SK-N-SH (cell line): ENCODE data around the gene CHST3. TPM values are rescaled to one million over a fixed set of nuclear protein-coding genes. Genes with fewer than 3 reads are reported as not detected.
"Not testable (repeated sequence)": the region's sequence is repeated elsewhere in the genome, so short reads cannot be mapped to it uniquely, and the experiment has no call there.

ENCODE experiments used
- CTCF ChIA-PET: fragments of 300-600, 350-600 bp; formaldehyde crosslinking; extraction: SDS; loops from one replicate; lab custom pipeline; 2021; lab: Yijun Ruan, JAX
- POLR2A ChIA-PET: fragments of 350-600 bp; sonication (Branson Sonifier 250); formaldehyde crosslinking; extraction: SDS; loops from one replicate; lab custom pipeline; 2020; ENCODE audit warnings: antibody characterized with exemption, inconsistent platforms; lab: Yijun Ruan, JAX
- DNase-seq: peaks from one replicate; pipeline ENCODE4 v3.0.0; 2012
- H2AFZ ChIP-seq: fragments of 200-600 bp; sonication (generic); 2 replicates; pipeline ENCODE4 v1.8.1; 2016; ENCODE audit warnings: antibody characterized with exemption, mild to moderate bottlenecking, low read depth
- H3F3A ChIP-seq: fragments of 200-600 bp; sonication (generic); replicated peaks from 2 replicates; pipeline ENCODE3; 2016; ENCODE audit warnings: antibody characterized with exemption, mild to moderate bottlenecking; ENCODE audit not compliant: insufficient read depth
- H3K27ac ChIP-seq, 2 experiments: fragments of 200-500 bp in 1 of 2; fragments of 200-600 bp in 1 of 2; sonication (Bioruptor generic) in 1 of 2; sonication (generic), shearing (Covaris generic) in 1 of 2; 2 replicates each; pipeline versions ENCODE4 v1.5.1 to v1.6.1; 2014 to 2016; ENCODE audit warnings: low read depth in 2 of 2, inconsistent platforms in 1 of 2, low read length in 1 of 2, mild to moderate bottlenecking in 1 of 2, mixed read lengths in 1 of 2
- H3K27me3 ChIP-seq: fragments of 200-600 bp; sonication (generic), shearing (Covaris generic); 2 replicates; pipeline ENCODE4 v1.6.1; 2016; ENCODE audit warnings: mixed run types; ENCODE audit not compliant: insufficient read depth
- H3K36me3 ChIP-seq, 2 experiments: fragments of 200-500 bp in 1 of 2; fragments of 200-600 bp in 1 of 2; sonication (Bioruptor generic) in 1 of 2; sonication (generic) in 1 of 2; replicated peaks in 1 of 2; 2 replicates each; pipeline versions ENCODE3 to v1.5.1; 2014 to 2016; ENCODE audit warnings: low read length in 1 of 2, mild to moderate bottlenecking in 1 of 2; ENCODE audit not compliant: insufficient read depth in 2 of 2, control insufficient read depth in 1 of 2
- H3K4me1 ChIP-seq, 2 experiments: fragments of 200-500 bp in 1 of 2; fragments of 200-600 bp in 1 of 2; sonication (Bioruptor generic) in 1 of 2; sonication (generic), shearing (Covaris generic) in 1 of 2; 2 replicates each; pipeline versions ENCODE4 v1.5.1 to v1.6.1; 2014 to 2016; ENCODE audit warnings: low read depth in 1 of 2, low read length in 1 of 2, mixed run types in 1 of 2; ENCODE audit not compliant: insufficient read depth in 2 of 2, control insufficient read depth in 1 of 2
- H3K4me2 ChIP-seq: fragments of 200-600 bp; sonication (generic), shearing (Covaris generic); 2 replicates; pipeline ENCODE4 v1.6.1; 2017; ENCODE audit warnings: mixed run types
- H3K4me3 ChIP-seq, 2 experiments: fragments of 200-500 bp in 1 of 2; fragments of 200-600 bp in 1 of 2; sonication (Bioruptor generic) in 1 of 2; sonication (generic), shearing (Covaris generic) in 1 of 2; 2 replicates each; pipeline versions ENCODE4 v1.5.1 to v1.8.1; 2014 to 2016; ENCODE audit warnings: low read depth in 2 of 2, inconsistent platforms in 1 of 2, low read length in 1 of 2, mild to moderate bottlenecking in 1 of 2, mixed read lengths in 1 of 2, moderate library complexity in 1 of 2
- H3K79me2 ChIP-seq: fragments of 200-600 bp; sonication (generic); 2 replicates; pipeline ENCODE4 v1.8.1; 2017; ENCODE audit warnings: mild to moderate bottlenecking; ENCODE audit not compliant: insufficient read depth
- H3K9ac ChIP-seq: fragments of 200-600 bp; sonication (generic); 2 replicates; pipeline ENCODE4 v1.6.1; 2017; ENCODE audit warnings: mixed run types
- H3K9me2 ChIP-seq: fragments of 200-600 bp; sonication (generic); 2 replicates; pipeline ENCODE4 v1.6.1; 2017; ENCODE audit warnings: mixed run types
- H3K9me3 ChIP-seq: fragments of 200-600 bp; sonication (generic); 2 replicates; pipeline ENCODE4 v1.6.1; 2017; ENCODE audit warnings: mixed run types, mild to moderate bottlenecking, moderate library complexity
- H4K20me1 ChIP-seq: fragments of 200-600 bp; sonication (generic); 2 replicates; pipeline ENCODE4 v1.6.1; 2017; ENCODE audit warnings: mild to moderate bottlenecking, mixed run types; ENCODE audit not compliant: insufficient read depth
- EZH2phosphoT487 ChIP-seq: fragments of 200-600 bp; sonication (generic); IDR thresholded peaks from 2 replicates; pipeline ENCODE4 v1.6.1; 2017; ENCODE audit warnings: low read depth, mixed run types, mild to moderate bottlenecking, antibody characterized with exemption, moderate library complexity, borderline replicate concordance
- FOXJ3 ChIP-seq: sonication (generic); formaldehyde crosslinking; IDR thresholded peaks from 2 replicates; pipeline ENCODE4 v1.5.1; 2020; ENCODE audit warnings: mild to moderate bottlenecking, missing genetic modification reagents
- JUND ChIP-seq: IDR thresholded peaks from 2 replicates; pipeline ENCODE4 v1.4.0; 2012
- MEF2A ChIP-seq: IDR thresholded peaks from 2 replicates; pipeline ENCODE4 v1.4.0; 2012; ENCODE audit warnings: low read depth, borderline replicate concordance
- NFIC ChIP-seq: IDR thresholded peaks from 2 replicates; pipeline ENCODE4 v1.4.0; 2012; ENCODE audit warnings: borderline replicate concordance
- TCF12 ChIP-seq: IDR thresholded peaks from 2 replicates; pipeline ENCODE4 v1.4.0; 2012
- WGBS: methylation state at CpG from one replicate; pipeline ENCODE4 v1.1.6; 2017; ENCODE audit warnings: low lambda C conversion rate; 5-methylcytosine and 5-hydroxymethylcytosine counted together
- polyA plus RNA-seq, 3 experiments: library from polyadenylated mRNA; depleted of rRNA; stranded (reverse); fragments of >200 nt; gene quantifications; 2 replicates each; pipeline ENCODE4 v1.2.3, GENCODE V29; 2012

CHST3 gene
- polyA plus RNA-seq, 1 of the 3 experiments (the other 2 are of a cell fraction) = 6.0 TPM

- Histone ChIP-seq H3F3A (no peaks in the 10 kb centered on the region), H3K9me2 (no peaks in the 10 kb centered on the region), H2AFZ (no peak overlapping the region), H3K9me3 (no peaks in the 10 kb centered on the region), H3K36me3 (peaks cover 0 to 4% of the 10 kb centered on the region in 2 experiments), H3K27me3 (no peaks in the 10 kb centered on the region), H3K4me3 (no peak overlapping the region), H3K4me2 (no peak overlapping the region), H3K4me1 (peaks cover 11 to 39% of the 10 kb centered on the region in 2 experiments; a peak in 2 of 4 replicates), H3K9ac (no peak overlapping the region), H3K27ac (peak overlapping the region; percentile 25 to 70; a peak in 3 of 4 replicates), H4K20me1 (no peaks in the 10 kb centered on the region), H3K79me2 (peaks cover 74% of the 10 kb centered on the region)
- POLR2A ChIA-PET = no interaction called here
- DNase-seq = no peak
- 0 out of 2 replicates have a peak, but pooled peaks have one; percentile 34 for TF ChIP-seq MEF2A
- TF ChIP-seq FOXJ3 = no peak
- peak; percentile 26; the same call in 1 of the 2 replicates for TF ChIP-seq TCF12
- CTCF ChIA-PET = interaction anchor here (0.7 to 3.3 kb wide), 7 partner anchors 9 to 89 kb away, joined by 3 to 14 read pairs (median 4); no protein-coding TSS in a partner anchor
- 96% methylated on average over 4 of the region's 4 CpGs for WGBS
Observed at GRCh38 chr10:71985542-71986250, 21.5 kb downstream of the CHST3 start.

GRCh38 chr10:71988895-71989294 lies 24.7 kb downstream of the CHST3 start:
- H4K20me1 ChIP-seq, H3K27me3 ChIP-seq, H3F3A ChIP-seq, H3K9ac ChIP-seq, H3K36me3 ChIP-seq, H2AFZ ChIP-seq, POLR2A ChIA-PET, DNase-seq, H3K4me2 ChIP-seq, H3K4me3 ChIP-seq, H3K9me2 ChIP-seq, H3K27ac ChIP-seq, H3K9me3 ChIP-seq: not testable (repeated sequence)
- WGBS = 95% methylated on average over 6 of the region's 6 CpGs
- Histone ChIP-seq H3K4me1 (peaks cover 7 to 30% of the 10 kb centered on the region in 2 experiments; a peak in 2 of 4 replicates), H3K79me2 (peaks cover 73% of the 10 kb centered on the region)
- CTCF ChIA-PET = interaction anchor here (0.6 to 1.0 kb wide), 3 partner anchors 18 to 92 kb away, joined by 3 to 4 read pairs (median 3); no protein-coding TSS in a partner anchor

- Histone ChIP-seq H3K9me3 (no peaks in the 10 kb centered on the region), H3K27me3 (no peaks in the 10 kb centered on the region), H3F3A (no peaks in the 10 kb centered on the region), H3K4me2 (no peak overlapping the region), H3K79me2 (peaks cover 73% of the 10 kb centered on the region), H4K20me1 (0 out of 2 replicates have a peak, but pooled peaks cover 5% of the 10 kb centered on the region), H3K27ac (no peak overlapping the region), H2AFZ (no peak overlapping the region), H3K4me1 (peaks cover 7 to 24% of the 10 kb centered on the region in 2 experiments; a peak in 2 of 4 replicates), H3K9me2 (no peaks in the 10 kb centered on the region), H3K36me3 (peaks cover 0 to 4% of the 10 kb centered on the region in 2 experiments), H3K9ac (no peak overlapping the region), H3K4me3 (no peak overlapping the region)
- TF ChIP-seq EZH2phosphoT487 (no peak), NFIC (no peak), JUND (no peak)
- no peak for DNase-seq
- ChIA-PET POLR2A (interaction anchor here (0.8 kb wide), 1 partner anchor 20 kb away, joined by 3 read pairs; no protein-coding TSS in a partner anchor), CTCF (interaction anchor here (0.6 to 1.4 kb wide), 4 partner anchors 9 to 93 kb away, joined by 3 to 5 read pairs (median 4); no protein-coding TSS in a partner anchor)
- 90% methylated on average over 6 of the region's 6 CpGs for WGBS
Observed at GRCh38 chr10:71989661-71990454, 25.7 kb downstream of the CHST3 start.
